ENCODE data around the gene EFNA5. TPM values are rescaled to one million over a fixed set of nuclear protein-coding genes. Genes with fewer than 3 reads are reported as not detected.

The EFNA5 gene
- total and polyA plus RNA-seq, 8 donors = 0.29 to 187 (median 3.1) TPM

GRCh38 chr5:107582625-107583024, 88.1 kb downstream of the EFNA5 start:
- no peak overlapping the region for H3K4me3 ChIP-seq
- DNase-seq = no peak
- no peak for TF ChIP-seq POLR2AphosphoS5 (IDR thresholded peaks at IDR 0.05)
- no peak for TF ChIP-seq EP300 (IDR thresholded peaks at IDR 0.05)
- H3K9me3 ChIP-seq = no peaks in the 10 kb centered on the region
- H3K36me3 ChIP-seq = no peaks in the 10 kb centered on the region
- no peak overlapping the region for H3K27ac ChIP-seq
- H3K4me1 ChIP-seq = no peaks in the 10 kb centered on the region
- intact Hi-C loops (cut with DNase I; ENCODE audit: low total_unique reads) = no loop called here
- no peaks in the 10 kb centered on the region for H3K27me3 ChIP-seq

GRCh38 chr5:107580889-107581820, 89.6 kb downstream of the EFNA5 start:
- Histone ChIP-seq H3K4me3 (no peak overlapping the region), H3K36me3 (no peaks in the 10 kb centered on the region), H3K9me3 (no peaks in the 10 kb centered on the region), H3K4me1 (no peaks in the 10 kb centered on the region), H3K27me3 (no peaks in the 10 kb centered on the region), H3K27ac (peak overlapping the region in 1 of 5 donors; percentile 17)
- peak in 1 of 2 donors; percentile 55 for DNase-seq
- WGBS, 5 donors = 74 to 90% (median 85%) methylated on average over 8 of the region's 8 CpGs
- intact Hi-C loops (cut with DNase I; ENCODE audit: low total_unique reads) = no loop called here
- no peak for TF ChIP-seq POLR2AphosphoS5 (IDR thresholded peaks at IDR 0.05)
- TF ChIP-seq POLR2A (IDR thresholded peaks at IDR 0.05) = no peak
- TF ChIP-seq EP300 (IDR thresholded peaks at IDR 0.05) = no peak
- no peak for TF ChIP-seq CTCF (IDR thresholded peaks at IDR 0.05)

- intact Hi-C loops (cut with DNase I; ENCODE audit: low total_unique reads) = no loop called here
- H3K9me3 ChIP-seq = no peaks in the 10 kb centered on the region
- no peaks in the 10 kb centered on the region for H3K27me3 ChIP-seq
- no peak overlapping the region for H3K27ac ChIP-seq
- H3K4me3 ChIP-seq = no peak overlapping the region
- no peak for DNase-seq
- peaks cover 0 to 3% (median 0%) of the 10 kb centered on the region in 4 donors for H3K4me1 ChIP-seq
- TF ChIP-seq POLR2AphosphoS5 (IDR thresholded peaks at IDR 0.05) (no peak), CTCF (IDR thresholded peaks at IDR 0.05) (no peak), EP300 (IDR thresholded peaks at IDR 0.05) (no peak), POLR2A (IDR thresholded peaks at IDR 0.05) (no peak)
- 88 to 93% (median 92%) methylated on average over 4 of the region's 4 CpGs for WGBS, 5 donors
- no peaks in the 10 kb centered on the region for H3K36me3 ChIP-seq
Measured at GRCh38 chr5:107578051-107578635, 92.6 kb downstream of the EFNA5 start.

- Histone ChIP-seq H3K27me3 (no peaks in the 10 kb centered on the region), H3K4me3 (no peak overlapping the region), H3K4me1 (peaks cover 0 to 8% (median 4%) of the 10 kb centered on the region in 4 donors), H3K9me3 (no peaks in the 10 kb centered on the region), H3K27ac (no peak overlapping the region), H3K36me3 (no peaks in the 10 kb centered on the region)
- intact Hi-C loops (cut with DNase I; ENCODE audit: low total_unique reads) = no loop called here
- TF ChIP-seq POLR2AphosphoS5 (IDR thresholded peaks at IDR 0.05) = no peak
- no peak for TF ChIP-seq POLR2A (IDR thresholded peaks at IDR 0.05)
- TF ChIP-seq EP300 (IDR thresholded peaks at IDR 0.05) = no peak
- no peak for TF ChIP-seq CTCF (IDR thresholded peaks at IDR 0.05)
- 67 to 87% (median 85%) methylated on average over 8 of the region's 8 CpGs for WGBS, 5 donors
- DNase-seq = no peak
Measured at GRCh38 chr5:107577394-107577950, 93.3 kb downstream of the EFNA5 start.
